PFSK-1 (cell line): ENCODE results near the gene RPUSD1.

ENCODE experiments used
- POLR2AphosphoS5 ChIP-seq: IDR thresholded peaks from 2 replicates; pipeline ENCODE4 v1.6.1; 2012; ENCODE audit warnings: low read depth, mild to moderate bottlenecking, control low read depth, low read length, moderate library complexity
- REST ChIP-seq, 2 experiments: IDR thresholded peaks; 2 replicates each; pipeline versions ENCODE4 v1.6.1 to v1.8.0; 2011 to 2012; ENCODE audit warnings: low read depth in 2 of 2, low read length in 2 of 2, control low read depth in 1 of 2, inconsistent platforms in 1 of 2, mild to moderate bottlenecking in 1 of 2, moderate library complexity in 1 of 2; ENCODE audit not compliant: insufficient read depth in 1 of 2
- SIN3A ChIP-seq: IDR thresholded peaks from 2 replicates; pipeline ENCODE4 v1.6.1; 2012; ENCODE audit warnings: mild to moderate bottlenecking, low read length, moderate library complexity, borderline replicate concordance; ENCODE audit not compliant: insufficient read depth
- TAF1 ChIP-seq: IDR thresholded peaks from 2 replicates; pipeline ENCODE4 v1.6.1; 2012; ENCODE audit warnings: low read length, control low read depth, borderline replicate concordance; ENCODE audit not compliant: insufficient read depth

- TF ChIP-seq POLR2AphosphoS5, result no peak
- TF ChIP-seq TAF1, result no peak
- no peak for TF ChIP-seq REST (IDR thresholded peaks at IDR 0.05; ENCODE audit: insufficient read depth in 1 of 2, low read depth in 2 of 2, low read length in 2 of 2)
- TF ChIP-seq SIN3A, result no peak
Observed at GRCh38 chr16:763369-764183, 24.6 kb downstream of the RPUSD1 start.
